ENCODE data around the gene FOXD4. TPM values are rescaled to one million over a fixed set of nuclear protein-coding genes. Genes with fewer than 3 reads are reported as not detected.
A peak's percentile ranks its signal among the peaks of the same experiment; 100 is the strongest.
"Not testable (repeated sequence)": the region's sequence is repeated elsewhere in the genome, so short reads cannot be mapped to it uniquely, and the experiment has no call there.

FOXD4 gene
- polyA plus RNA-seq (ENCODE audit: insufficient read depth in 1 of 5, insufficient read length in 5 of 5, low replicate concordance in 1 of 5): under 1 TPM in 4 of 5 donors, not detected in 1; 0.33 to 0.70 (median 0.43) TPM
- long read RNA-seq, donor 1: 0 reads
- long read RNA-seq, donor 2, partial matches to known transcripts: 0 of 2 reads
- long read RNA-seq, donor 2, other reads (novel, unspliced or antisense): 0 of 2 reads
- long read RNA-seq, donor 3, partial matches to known transcripts: 0 of 1 reads
- long read RNA-seq, donor 3, other reads (novel, unspliced or antisense): 0 of 1 reads
- long read RNA-seq, donor 4: 0 reads
- long read RNA-seq, donor 5, partial matches to known transcripts: 0 of 2 reads
- long read RNA-seq, donor 5, other reads (novel, unspliced or antisense): 0 of 2 reads
- long read RNA-seq, donor 6: 0 reads
- long read RNA-seq, donor 7: 0 reads
- long read RNA-seq, donor 8: 0 reads

DNA sequence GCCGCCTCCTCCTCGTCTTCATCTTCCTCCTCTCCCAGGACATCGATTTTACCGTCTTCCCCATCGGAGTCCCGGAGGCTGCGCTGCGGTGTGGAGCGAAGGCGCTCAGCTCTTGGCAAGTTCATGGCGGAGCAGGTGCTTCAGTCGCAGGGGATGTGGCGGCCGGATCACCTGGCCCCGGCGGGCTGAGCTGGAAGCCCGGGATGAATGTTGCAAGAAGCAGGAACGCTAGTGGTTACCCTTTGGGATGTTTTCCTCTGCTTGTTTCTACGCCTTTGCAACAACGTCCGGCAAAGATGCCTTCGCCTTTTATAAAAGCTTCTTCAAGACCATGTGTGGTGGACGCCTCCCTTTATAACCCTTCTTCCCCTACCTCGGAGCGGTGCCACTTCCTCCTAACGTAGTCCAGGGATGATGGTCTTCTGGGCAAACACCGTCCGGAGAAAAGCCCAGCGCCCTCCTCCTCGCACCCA lies at the start of gene FOXD4:
TSS of gene FOXD4 (minus strand) at position 423 of the 473 bp plus-strand sequence. CDS start at position 125, 298 bp downstream.
- DNase-seq: not testable (repeated sequence)

DNA sequence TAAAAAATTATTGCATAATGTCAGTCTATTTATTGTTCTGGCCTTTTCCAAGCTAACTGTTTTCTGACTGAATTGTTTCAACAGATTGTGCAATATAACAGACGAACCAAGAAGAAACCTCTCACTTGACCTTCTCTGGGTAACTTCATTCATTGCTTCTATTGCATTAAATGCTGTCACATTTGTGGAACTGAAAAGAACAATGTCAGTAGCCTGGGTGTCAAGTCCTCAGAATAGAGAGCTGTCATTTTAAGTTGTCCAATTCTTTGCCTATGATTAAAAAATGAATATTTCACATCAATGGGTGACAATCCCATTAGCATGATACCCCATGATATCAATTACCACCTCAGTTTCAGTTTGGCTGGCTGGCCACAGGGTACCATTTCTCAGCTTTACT lies 41.7 kb upstream of the FOXD4 start:
- not testable (repeated sequence) for DNase-seq

DNA sequence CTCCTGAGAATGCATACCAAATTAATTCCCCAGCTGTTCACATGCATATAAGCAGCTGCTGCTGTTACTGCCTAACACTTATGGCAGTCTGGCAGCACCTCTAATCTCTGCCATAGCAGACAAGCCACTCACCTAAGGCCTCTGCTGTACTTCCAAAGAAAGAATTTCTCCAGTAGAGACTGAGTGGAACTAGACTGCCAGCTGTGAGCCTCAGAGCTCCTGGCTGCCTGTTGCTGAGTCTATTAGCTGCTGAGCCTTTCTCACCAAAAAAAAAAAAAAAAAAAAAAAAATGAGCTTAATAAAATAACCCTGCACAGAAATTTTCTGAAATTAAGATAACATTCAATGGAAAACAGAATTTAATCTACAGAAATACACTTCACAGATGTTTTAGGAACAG lies 33.0 kb upstream of the FOXD4 start:
- not testable (repeated sequence) for DNase-seq

DNA sequence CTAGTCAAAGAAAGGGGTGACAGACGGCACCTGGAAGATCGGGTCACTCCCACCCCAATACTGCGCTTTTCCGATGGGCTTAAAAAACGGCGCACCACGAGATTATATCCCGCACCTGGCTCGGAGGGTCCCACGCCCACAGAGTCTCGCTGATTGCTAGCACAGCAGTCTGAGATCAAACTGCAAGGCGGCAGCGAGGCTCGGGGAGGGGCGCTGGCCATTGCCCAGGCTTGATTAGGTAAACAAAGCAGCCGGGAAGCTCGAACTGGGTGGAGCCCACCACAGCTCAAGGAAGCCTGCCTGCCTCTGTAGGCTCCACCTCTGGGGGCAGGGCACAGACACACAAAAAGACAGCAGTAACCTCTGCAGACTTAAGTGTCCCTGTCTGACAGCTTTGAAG lies 21.7 kb upstream of the FOXD4 start:
- not testable (repeated sequence) for DNase-seq

DNA sequence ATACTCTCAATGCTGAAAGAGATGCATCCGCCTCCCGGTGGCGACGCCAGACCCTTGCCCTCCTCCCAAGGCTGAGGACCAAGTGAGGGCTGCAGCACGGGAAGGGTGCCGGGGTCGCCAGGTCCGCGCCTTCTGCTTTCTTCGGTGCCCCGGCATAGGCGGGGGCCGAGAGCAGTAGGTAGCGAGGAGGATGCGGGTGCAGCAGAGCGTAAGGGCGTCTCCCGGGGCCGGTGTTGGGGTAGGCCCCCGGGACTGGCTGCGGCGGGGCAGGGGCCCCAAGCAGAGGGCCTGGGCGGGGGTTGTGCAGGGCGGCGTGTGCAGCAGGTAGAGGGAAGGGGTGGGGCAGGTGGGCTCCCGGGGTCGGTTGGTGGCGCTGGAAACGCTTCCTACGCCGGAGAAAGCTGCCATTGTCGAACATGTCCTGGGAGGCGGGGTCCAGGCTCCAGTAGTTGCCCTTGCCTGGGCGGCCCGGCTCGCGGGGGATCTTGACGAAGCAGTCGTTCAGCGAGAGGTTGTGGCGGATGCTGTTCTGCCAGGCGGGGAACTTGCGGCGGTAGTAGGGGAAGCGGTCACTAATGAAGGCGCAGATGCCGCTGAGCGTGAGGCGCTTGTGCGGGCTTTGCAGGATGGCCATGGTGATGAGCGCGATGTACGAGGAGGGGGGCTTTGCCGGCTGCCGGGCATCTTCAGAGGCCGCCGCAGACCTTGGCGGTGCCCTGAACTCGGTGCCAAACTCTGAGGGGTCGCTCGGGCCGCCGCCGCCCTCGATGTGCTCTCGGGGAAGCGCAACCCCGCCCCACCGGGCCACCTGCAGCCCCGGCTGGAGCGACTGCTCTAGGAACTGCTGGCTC lies 848 bp downstream of the FOXD4 start:
- not testable (repeated sequence) for DNase-seq

DNA sequence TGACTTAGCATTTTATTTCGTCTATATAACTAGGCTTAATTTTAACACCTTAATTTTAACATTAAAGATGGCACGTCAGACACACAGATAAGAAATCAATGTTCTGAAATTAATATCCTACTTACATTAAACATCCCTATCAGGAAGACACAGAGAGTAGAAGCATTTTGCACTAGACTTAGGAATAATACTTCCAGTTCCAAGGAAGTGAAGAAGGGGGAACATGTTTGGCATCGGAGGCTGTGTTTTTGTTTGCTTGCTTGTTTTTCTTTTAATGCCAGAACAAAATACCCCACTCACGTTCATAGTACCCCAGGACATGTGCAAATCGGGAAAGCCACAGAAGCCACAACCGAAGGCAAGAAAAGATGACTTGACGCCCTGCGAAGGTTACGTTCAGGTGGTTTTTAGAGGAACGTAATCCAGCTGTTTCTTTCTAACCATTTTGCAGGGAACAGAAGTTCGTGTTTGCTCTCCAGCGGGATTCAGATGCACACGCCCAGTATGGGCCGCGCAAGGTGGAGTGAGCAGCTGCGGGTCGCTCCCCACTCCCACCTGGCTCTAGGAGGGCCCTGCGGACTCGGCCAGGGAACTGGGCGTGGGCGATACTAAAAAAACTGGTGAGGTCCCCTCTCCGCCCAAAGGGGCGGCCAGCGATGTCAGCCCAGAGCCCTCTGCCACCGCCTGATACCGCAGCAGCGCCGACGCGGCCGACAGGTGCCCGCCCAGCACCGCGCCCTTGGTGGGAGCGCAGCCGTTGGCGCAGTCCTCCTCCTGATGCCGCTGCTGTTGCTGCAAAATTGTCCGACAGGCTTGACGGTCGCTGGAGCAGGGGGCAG lies 1.8 kb downstream of the FOXD4 start:
- not testable (repeated sequence) for DNase-seq

DNA sequence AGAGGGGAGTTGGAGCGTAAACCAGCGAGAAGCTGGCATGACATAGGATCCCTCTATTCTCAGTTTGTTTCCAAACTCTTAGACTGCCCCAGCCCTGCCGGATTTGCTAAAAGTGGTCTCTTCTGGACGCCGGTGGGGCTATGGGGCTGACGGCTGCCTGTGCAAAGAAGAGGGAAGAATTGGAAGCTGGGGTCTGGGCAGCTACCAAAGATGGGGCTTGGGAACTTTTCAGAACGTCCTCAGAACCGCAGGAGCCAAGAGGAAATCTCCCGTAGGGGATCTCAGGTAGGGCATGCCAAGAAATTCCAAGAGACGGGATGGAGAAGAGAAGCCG lies 3.1 kb downstream of the FOXD4 start:
- not testable (repeated sequence) for DNase-seq

DNA sequence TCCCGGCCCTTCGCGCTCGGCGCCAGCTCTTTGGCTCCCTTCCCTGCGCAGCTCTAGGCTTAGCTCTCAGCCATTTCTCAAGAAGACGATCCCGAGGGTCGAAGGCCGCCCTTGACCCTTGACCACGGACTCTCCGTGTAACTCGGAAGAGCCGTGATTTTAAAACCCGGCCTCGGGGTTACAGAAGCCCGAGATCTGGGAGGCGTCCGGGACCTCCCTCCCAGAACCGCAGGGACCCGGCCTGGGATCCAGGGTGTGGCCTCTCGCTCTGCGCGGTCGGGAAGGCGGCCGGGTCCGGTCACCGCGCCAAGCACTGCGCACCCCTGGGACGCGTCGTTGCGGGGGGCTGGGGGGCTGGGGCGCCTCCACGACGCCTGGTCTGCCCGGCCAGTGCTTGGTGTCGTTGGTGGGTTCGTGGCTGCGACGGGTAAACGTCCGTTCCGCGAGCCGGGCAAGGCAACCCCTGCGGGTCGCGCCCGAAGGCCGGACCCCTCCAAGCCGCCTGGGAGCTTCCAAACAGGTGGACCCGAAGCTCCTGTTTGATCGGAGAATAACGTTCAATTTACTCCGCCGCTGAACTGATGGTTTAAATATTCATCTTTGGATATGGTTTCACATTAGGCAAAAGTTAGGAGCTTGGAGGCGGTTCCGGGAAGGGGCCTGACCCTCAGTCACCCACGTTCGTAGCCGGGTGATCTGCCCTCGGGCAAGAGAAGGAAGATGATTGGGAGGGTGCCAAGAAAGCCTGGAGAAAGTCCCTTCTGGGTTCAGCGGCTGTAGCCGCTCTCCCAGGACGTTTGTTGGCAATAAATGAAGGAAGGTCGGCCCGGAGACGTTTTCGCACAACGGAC lies 3.7 kb downstream of the FOXD4 start:
- peak in 1 of 2 donors; percentile 8 for DNase-seq

DNA sequence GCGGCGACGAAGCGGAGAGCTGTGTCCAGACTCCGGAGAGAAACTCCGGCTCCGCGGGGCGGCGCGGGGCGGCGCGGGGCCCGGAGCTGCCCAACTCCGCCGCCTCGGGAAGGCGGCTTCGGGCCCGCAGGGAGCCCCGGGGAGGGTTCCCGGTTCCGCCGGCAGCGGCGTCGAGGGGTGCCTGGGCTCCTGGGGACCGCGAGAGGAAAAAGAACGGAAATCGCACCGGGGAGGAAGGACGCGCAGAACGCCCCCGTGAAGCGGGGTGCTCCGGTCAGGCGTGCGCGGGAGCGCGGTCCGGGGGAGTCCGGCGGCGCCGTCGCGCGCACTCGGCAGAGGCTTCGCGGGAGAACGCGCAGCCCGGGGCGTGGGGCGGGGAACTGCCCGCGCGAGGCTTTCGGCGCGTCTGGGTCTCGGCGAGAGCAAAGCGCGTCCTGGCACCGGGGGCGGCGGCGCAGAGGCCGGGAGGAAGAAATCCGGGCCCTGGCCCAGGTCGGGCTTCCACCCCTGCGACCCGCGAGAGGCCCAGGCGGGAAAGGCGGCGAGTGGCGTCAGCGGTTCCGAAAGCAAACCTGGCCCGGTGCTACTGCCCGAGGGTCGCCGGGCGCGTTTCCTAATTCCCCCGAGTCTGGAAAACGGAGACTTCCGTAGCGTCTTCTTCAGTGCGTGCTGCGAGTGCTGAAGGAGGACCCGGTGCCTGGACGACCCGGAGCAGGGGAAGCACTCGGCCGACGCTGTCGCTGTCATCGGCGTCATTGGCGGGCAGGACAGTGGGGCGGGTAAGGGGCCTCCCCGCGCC lies 4.5 kb downstream of the FOXD4 start:
- DNase-seq: peak in 1 of 2 donors; percentile 19

DNA sequence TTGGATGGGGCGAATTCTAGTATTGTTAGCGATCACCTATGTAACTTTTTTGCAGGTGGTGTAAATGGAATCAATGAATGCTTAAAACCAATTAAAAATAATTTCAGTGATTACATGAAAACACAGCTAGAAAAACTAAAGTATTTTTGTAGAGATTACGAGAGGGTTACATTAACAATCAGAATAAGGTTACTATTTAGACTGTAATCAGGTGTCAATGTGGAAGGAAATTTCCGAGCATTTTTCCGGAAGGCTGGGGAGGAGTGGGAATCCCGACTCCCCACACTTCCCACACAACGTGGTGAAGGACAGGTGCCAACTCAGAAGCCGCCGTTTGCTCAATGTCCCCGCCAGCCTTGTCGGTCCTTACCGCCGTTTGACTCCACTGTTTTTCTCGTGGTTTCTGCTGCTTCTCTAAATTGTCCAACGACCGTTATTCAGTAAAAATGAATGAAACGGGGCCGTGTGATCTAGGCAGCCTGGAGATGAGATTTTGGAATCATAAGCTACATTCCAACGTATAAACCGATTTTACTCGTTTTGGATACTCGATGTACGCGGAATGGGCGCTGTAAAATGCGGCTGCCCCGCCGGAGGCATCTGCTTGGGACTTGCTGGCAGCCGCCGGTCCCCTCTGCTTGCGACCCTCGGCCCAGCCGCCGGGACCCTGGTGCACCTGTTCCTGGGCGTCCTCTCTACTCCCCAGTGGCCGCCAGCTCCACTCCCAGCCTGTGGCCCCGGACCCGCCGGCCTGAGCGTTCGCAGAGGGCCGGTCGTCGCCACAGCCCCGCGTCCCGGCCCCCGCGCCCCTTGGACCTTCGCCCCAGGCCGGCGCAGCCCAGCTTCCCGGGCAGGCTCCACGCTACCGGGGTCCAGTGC lies 5.4 kb downstream of the FOXD4 start:
- peak in 1 of 2 donors; percentile 15 for DNase-seq

DNA sequence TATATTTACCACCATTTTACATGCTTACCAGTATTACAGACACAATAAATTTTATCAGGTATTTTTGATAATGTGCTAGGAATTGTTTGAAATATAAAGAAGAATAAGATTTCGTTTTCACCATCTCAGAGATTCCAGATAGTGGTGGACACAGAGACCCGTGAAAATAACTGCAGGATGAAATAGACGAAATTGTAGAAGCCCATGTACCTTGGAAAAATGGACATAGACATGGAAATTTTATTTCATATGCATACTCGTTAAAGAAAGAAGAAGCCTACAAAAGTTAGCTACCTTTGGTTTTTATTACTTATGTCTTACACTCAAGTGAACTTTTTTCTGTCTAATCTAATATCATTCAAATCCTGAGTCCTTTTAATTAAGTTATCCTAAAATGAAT lies 7.5 kb downstream of the FOXD4 start:
- not testable (repeated sequence) for DNase-seq

DNA sequence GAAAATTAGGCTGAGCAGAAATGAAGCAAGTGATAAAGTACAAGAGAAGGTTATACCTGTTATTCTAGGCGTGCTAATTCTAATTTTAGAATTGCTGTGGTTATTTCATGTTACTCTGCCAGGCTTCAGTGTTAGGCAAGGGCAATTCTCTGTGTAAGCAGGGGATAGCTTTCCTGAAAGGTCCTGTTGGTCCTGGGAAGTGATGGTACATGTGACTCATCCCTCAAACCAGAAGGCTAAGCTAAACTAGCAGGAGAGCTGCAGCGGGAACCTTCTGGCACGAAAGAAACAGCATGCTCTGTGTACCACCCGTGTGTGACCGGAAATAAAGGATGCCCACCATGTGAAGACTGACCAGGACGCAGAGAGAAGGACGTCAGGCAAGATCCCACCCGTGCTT lies 8.7 kb downstream of the FOXD4 start:
- DNase-seq: not testable (repeated sequence)

DNA sequence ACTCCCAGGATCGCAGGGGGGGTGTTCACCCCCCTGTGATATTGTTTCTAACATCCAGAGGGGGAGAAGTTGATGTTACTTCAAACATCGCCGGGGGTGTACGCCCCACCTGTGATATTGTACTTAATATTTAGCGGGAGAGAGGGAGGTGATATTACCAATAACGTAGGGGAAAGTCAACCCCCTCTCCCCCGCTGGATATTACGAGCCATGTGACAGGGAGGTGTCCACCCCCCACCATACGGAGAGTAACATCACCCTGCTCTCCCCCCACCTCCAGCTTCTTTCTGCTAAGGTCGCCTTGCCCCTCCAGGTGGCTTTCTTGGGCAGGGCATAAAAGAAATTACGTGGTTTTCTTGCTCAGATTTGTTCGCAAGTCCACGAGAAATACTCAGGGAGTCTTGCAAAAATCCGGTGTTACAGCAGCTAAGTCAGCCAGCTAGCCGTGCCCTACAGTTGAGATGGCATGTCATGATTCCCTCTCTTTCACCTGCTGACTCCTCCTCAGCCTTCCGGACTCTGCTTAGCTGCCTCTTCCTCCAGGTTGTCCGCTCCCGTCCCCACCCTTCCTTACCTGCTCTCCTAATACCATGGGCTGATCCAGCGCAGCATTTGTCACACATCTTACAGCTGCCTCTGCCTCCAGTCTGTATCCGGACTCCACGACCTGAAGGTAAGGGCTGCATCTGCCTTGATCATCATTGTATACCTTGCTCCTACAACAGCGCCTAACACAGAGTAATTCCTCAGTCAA lies 9.3 kb downstream of the FOXD4 start:
- DNase-seq: not testable (repeated sequence)

DNA sequence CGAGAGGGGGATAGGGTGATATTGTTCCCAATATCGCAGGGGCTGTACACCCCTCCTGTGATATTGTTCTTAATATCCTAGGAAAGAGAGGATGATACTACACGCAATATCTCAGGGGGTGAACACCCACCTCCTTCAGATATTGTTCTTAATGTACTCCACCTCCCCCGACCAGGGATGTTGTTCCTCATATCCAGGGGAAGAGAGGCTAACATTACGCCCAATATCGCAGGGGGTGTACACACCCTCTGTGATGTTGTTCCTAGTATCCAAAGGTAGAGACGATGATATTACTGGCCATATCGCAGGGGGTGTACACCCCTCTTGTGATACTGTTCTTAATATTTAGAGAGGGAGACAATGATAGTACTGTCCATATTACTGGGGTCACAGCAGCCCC lies 12.2 kb downstream of the FOXD4 start:
- not testable (repeated sequence) for DNase-seq

DNA sequence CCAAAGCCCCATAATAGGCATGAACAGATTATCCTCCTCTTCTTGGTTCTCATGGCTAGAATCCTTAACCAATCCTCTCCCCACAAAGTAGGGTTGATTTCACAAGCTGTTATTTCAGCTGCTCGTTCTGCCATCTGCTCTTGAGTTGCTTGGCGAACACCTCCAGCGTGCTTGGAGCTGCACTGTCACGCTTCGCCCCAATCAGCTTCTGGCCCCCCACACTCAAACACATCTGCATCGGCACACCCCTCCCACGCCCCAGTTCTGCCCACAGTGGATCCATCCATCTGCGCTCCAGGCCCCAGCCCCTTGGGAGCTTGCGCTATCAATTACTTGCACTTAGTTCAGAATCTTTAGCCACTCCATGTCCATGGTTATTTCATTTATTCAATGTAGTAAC lies 17.8 kb downstream of the FOXD4 start:
- DNase-seq: not testable (repeated sequence)

DNA sequence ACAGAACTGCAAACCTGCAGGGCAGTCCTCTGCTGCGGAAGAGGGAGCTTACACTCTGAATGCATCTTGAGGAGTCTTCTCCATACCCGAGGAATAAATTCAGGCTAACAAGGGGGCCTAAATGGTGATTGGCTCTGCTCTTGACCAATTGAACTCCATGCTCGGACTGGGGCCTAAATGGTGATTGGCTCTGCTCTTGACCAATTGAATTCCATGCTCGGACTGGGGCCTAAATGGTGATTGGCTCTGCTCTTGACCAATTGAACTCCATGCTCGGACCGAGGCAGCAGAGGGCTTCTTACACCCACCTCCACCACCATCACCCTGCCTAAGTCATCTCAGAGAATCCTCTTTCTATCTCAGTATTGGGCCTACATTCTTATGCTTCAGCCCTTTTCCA lies 18.4 kb downstream of the FOXD4 start:
- not testable (repeated sequence) for DNase-seq

DNA sequence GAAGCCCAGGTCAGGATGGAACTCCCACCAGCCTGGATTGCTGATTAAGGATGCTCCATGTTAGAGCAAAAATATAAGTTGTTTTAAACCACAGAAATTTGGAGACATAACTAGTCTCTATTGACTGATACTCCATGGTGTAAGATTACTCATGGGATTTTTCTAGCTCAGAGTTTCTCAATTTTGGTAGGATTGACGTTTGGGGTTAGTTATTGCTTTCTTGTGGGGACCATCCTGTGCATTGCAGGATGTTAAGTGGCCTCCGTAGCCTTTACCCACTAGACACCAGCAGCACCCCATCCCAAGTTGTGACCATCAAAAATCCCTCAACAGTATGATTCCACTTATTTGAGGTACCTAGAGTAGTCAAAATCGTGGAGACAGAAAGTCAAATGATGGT lies 19.4 kb downstream of the FOXD4 start:
- not testable (repeated sequence) for DNase-seq

DNA sequence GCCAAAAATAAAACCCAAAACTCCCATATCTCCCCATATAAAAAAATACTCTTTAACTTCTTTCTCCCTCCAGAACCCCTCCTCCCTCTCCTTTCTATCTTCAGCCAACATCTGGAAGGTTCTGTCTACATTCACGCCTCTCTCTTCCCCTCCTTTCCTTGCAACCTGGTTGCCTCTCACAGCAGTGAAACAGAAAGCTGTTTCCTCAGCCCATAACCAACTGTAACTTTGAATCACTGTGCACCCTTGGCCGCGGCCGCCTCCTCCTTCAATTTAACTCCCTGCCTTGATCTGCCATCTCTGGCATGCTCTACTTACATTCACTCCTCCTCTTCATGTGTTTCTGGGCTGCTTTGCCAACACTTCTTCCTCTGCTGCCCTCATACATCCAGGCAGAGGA lies 23.2 kb downstream of the FOXD4 start:
- DNase-seq: not testable (repeated sequence)
